Activated CD8-positive, alpha-beta memory T cell treated with anti-CD3 and anti-CD28 coated beads, Interleukin-2, amount 50 U/mL, for 24 hours (primary cell): ENCODE results near the gene DEPDC1B.
"Not testable (repeated sequence)": the region's sequence is repeated elsewhere in the genome, so short reads cannot be mapped to it uniquely, and the experiment has no call there.

Experiments used
- DNase-seq: peaks from one replicate; pipeline ENCODE4 v3.0.0-alpha.2; 2020; ENCODE audit errors: extremely low read depth

DEPDC1B gene

GRCh38 chr5:60584304-60584703 lies 115.7 kb downstream of the DEPDC1B start:
- DNase-seq, result no peak

GRCh38 chr5:60583616-60584015 lies 116.3 kb downstream of the DEPDC1B start:
- DNase-seq, result no peak

- DNase-seq, result no peak
Observed at GRCh38 chr5:60578315-60578714, 121.7 kb downstream of the DEPDC1B start.

GRCh38 chr5:60577116-60577515 lies 122.8 kb downstream of the DEPDC1B start:
- no peak for DNase-seq

GRCh38 chr5:60576425-60576824 lies 123.5 kb downstream of the DEPDC1B start:
- DNase-seq, result no peak

- no peak for DNase-seq
Observed at GRCh38 chr5:60568646-60569045, 131.3 kb downstream of the DEPDC1B start.

GRCh38 chr5:60563696-60564324 lies 136.2 kb downstream of the DEPDC1B start:
- no peak for DNase-seq

GRCh38 chr5:60553291-60553690 lies 146.7 kb downstream of the DEPDC1B start:
- DNase-seq, result not testable (repeated sequence)

GRCh38 chr5:60551829-60552228 lies 148.1 kb downstream of the DEPDC1B start:
- DNase-seq, result no peak

GRCh38 chr5:60551250-60551649 lies 148.7 kb downstream of the DEPDC1B start:
- no peak for DNase-seq

- no peak for DNase-seq
Observed at GRCh38 chr5:60550311-60550710, 149.7 kb downstream of the DEPDC1B start.

- DNase-seq, result no peak
Observed at GRCh38 chr5:60549841-60550240, 150.1 kb downstream of the DEPDC1B start.
